NCI-H1048 (cell line): ENCODE measurements around the gene PCDHGA8.

Experiments used
- DNase-seq: peaks from one replicate; lab custom pipeline; 2025; lab: John Stamatoyannopoulos, UW

The PCDHGA8 gene

GRCh38 chr5:141434006-141434405, 41.6 kb downstream of the PCDHGA8 start:
- no peak for DNase-seq

- no peak for DNase-seq
These were observed 44.8 kb downstream of the PCDHGA8 start for GRCh38 chr5:141437221-141437620.

GRCh38 chr5:141439411-141440141, 47.1 kb downstream of the PCDHGA8 start:
- peak; percentile 49 for DNase-seq

- DNase-seq: no peak
These were observed 47.9 kb downstream of the PCDHGA8 start for GRCh38 chr5:141440341-141440740.

GRCh38 chr5:141441571-141442170, 49.2 kb downstream of the PCDHGA8 start:
- no peak for DNase-seq
